ENCODE results near the gene ZNF860.
A peak's percentile ranks its signal among the peaks of the same experiment; 100 is the strongest.

Gene ZNF860

GRCh38 chr3:31980530-31981205, 882 bp upstream of the ZNF860 start:
- Histone ChIP-seq H3K4me2 (ENCODE audit: low read length) (peak overlapping the region; percentile 68), H4K20me1 (ENCODE audit: insufficient read depth, low read length) (no peaks in the 10 kb centered on the region), H3K79me2 (ENCODE audit: insufficient read depth, low read length) (peaks cover 38% of the 10 kb centered on the region), H3K4me3 (ENCODE audit: low read depth, low read length, poor library complexity, severe bottlenecking) (peak overlapping the region; percentile 89), H3F3A (ENCODE audit: insufficient read depth, low read length) (peaks cover 4% of the 10 kb centered on the region; the same call in 1 of the 2 replicates), H3K27ac (ENCODE audit: low read depth, low read length, poor library complexity, severe bottlenecking) (peak overlapping the region; percentile 99), H3K4me1 (ENCODE audit: insufficient read depth, low read length, severe bottlenecking) (peaks cover 62% of the 10 kb centered on the region), H2AFZ (ENCODE audit: low read length) (no peak overlapping the region), H3K36me3 (ENCODE audit: insufficient read depth, low read length) (peaks cover 32% of the 10 kb centered on the region), H3K9me3 (ENCODE audit: low read length) (0 out of 2 replicates have a peak, but pooled peaks cover under 1% of the 10 kb centered on the region), H3K9ac (ENCODE audit: low read length) (peak overlapping the region; percentile 95), H3K9me2 (ENCODE audit: low read depth, low read length) (no peaks in the 10 kb centered on the region), H3K27me3 (ENCODE audit: insufficient read depth, low read length) (no peaks in the 10 kb centered on the region)
- TF ChIP-seq CTCF (IDR thresholded peaks at IDR 0.05; ENCODE audit: low read length) (peak; percentile 29; the same call in 1 of the 2 replicates), EZH2 (IDR thresholded peaks at IDR 0.05; ENCODE audit: borderline replicate concordance, low read length) (no peak)

GRCh38 chr3:31984321-31984720, 2.8 kb downstream of the ZNF860 start:
- no peaks in the 10 kb centered on the region for H3F3A ChIP-seq (ENCODE audit: insufficient read depth, low read length)
- H3K36me3 ChIP-seq (ENCODE audit: insufficient read depth, low read length) = peaks cover 65% of the 10 kb centered on the region
- peaks cover 26% of the 10 kb centered on the region for H3K4me1 ChIP-seq (ENCODE audit: insufficient read depth, low read length, severe bottlenecking)
- H3K27ac ChIP-seq (ENCODE audit: low read depth, low read length, poor library complexity, severe bottlenecking) = no peak overlapping the region
- H4K20me1 ChIP-seq (ENCODE audit: insufficient read depth, low read length) = no peaks in the 10 kb centered on the region
- H3K27me3 ChIP-seq (ENCODE audit: insufficient read depth, low read length) = no peaks in the 10 kb centered on the region
- H3K79me2 ChIP-seq (ENCODE audit: insufficient read depth, low read length) = peaks cover 3% of the 10 kb centered on the region; the same call in 1 of the 2 replicates
- H3K9me2 ChIP-seq (ENCODE audit: low read depth, low read length) = no peaks in the 10 kb centered on the region
- no peak overlapping the region for H3K4me2 ChIP-seq (ENCODE audit: low read length)
- no peak overlapping the region for H3K4me3 ChIP-seq (ENCODE audit: low read depth, low read length, poor library complexity, severe bottlenecking)
- H3K9ac ChIP-seq (ENCODE audit: low read length) = no peak overlapping the region
- H3K9me3 ChIP-seq (ENCODE audit: low read length) = peaks cover 23% of the 10 kb centered on the region
- no peak overlapping the region for H2AFZ ChIP-seq (ENCODE audit: low read length)
- TF ChIP-seq CTCF (IDR thresholded peaks at IDR 0.05; ENCODE audit: low read length) (no peak), EZH2 (IDR thresholded peaks at IDR 0.05; ENCODE audit: borderline replicate concordance, low read length) (no peak)

- Histone ChIP-seq H4K20me1 (ENCODE audit: insufficient read depth, low read length) (no peaks in the 10 kb centered on the region), H3K27ac (ENCODE audit: low read depth, low read length, poor library complexity, severe bottlenecking) (no peak overlapping the region), H3F3A (ENCODE audit: insufficient read depth, low read length) (no peaks in the 10 kb centered on the region)
These were observed 4.3 kb downstream of the ZNF860 start for GRCh38 chr3:31985831-31986230.

More at GRCh38 chr3:31985831-31986230, 4.3 kb downstream of the ZNF860 start:
- Histone ChIP-seq H3K79me2 (ENCODE audit: insufficient read depth, low read length) (no peaks in the 10 kb centered on the region; the same call in 1 of the 2 replicates), H3K4me2 (ENCODE audit: low read length) (no peak overlapping the region), H3K4me3 (ENCODE audit: low read depth, low read length, poor library complexity, severe bottlenecking) (no peak overlapping the region), H3K36me3 (ENCODE audit: insufficient read depth, low read length) (peaks cover 74% of the 10 kb centered on the region), H3K9me3 (ENCODE audit: low read length) (peaks cover 30% of the 10 kb centered on the region), H3K27me3 (ENCODE audit: insufficient read depth, low read length) (no peaks in the 10 kb centered on the region), H3K4me1 (ENCODE audit: insufficient read depth, low read length, severe bottlenecking) (peaks cover 22% of the 10 kb centered on the region), H3K9ac (ENCODE audit: low read length) (no peak overlapping the region), H3K9me2 (ENCODE audit: low read depth, low read length) (no peaks in the 10 kb centered on the region), H2AFZ (ENCODE audit: low read length) (no peak overlapping the region)
- no peak for TF ChIP-seq CTCF (IDR thresholded peaks at IDR 0.05; ENCODE audit: low read length)
- no peak for TF ChIP-seq EZH2 (IDR thresholded peaks at IDR 0.05; ENCODE audit: borderline replicate concordance, low read length)

Measured in OCI-LY1 (cell line).